HG02642 (cell line): ENCODE measurements around the gene HDDC3.
A peak's percentile ranks its signal among the peaks of the same experiment; 100 is the strongest.
"Not testable (repeated sequence)": the region's sequence is repeated elsewhere in the genome, so short reads cannot be mapped to it uniquely, and the experiment has no call there.

Experiments
- ATAC-seq: cut with Tn5 transposase; IDR thresholded peaks from one replicate; pipeline ENCODE4 v1.9.1; 2021; ENCODE audit warnings: mild to moderate bottlenecking; ENCODE audit not compliant: unreplicated experiment, poor library complexity

Gene HDDC3

GRCh38 chr15:90911906-90912769 is 20.2 kb downstream of the HDDC3 start:
- ATAC-seq: no peak

- no peak for ATAC-seq
Observed at GRCh38 chr15:90911302-90911623, 21.1 kb downstream of the HDDC3 start.

GRCh38 chr15:90910441-90911301 is 21.7 kb downstream of the HDDC3 start:
- ATAC-seq: no peak

GRCh38 chr15:90909976-90910375 is 22.4 kb downstream of the HDDC3 start:
- no peak for ATAC-seq

GRCh38 chr15:90909449-90909848 is 22.9 kb downstream of the HDDC3 start:
- not testable (repeated sequence) for ATAC-seq

GRCh38 chr15:90907838-90908507 is 24.4 kb downstream of the HDDC3 start:
- no peak for ATAC-seq

GRCh38 chr15:90907051-90907660 is 25.2 kb downstream of the HDDC3 start:
- no peak for ATAC-seq

- ATAC-seq: no peak
Observed at GRCh38 chr15:90906181-90906849, 26.0 kb downstream of the HDDC3 start.

GRCh38 chr15:90905306-90906180 is 26.8 kb downstream of the HDDC3 start:
- no peak for ATAC-seq

GRCh38 chr15:90904746-90905145 is 27.6 kb downstream of the HDDC3 start:
- no peak for ATAC-seq

- ATAC-seq: no peak
Observed at GRCh38 chr15:90903733-90904536, 28.4 kb downstream of the HDDC3 start.

GRCh38 chr15:90902840-90903732 is 29.3 kb downstream of the HDDC3 start, which contains the start of gene MAN2A2:
TSS of gene MAN2A2 (plus strand) at chr15:90903302. CDS start at chr15:90904208, 906 bp downstream.
- peak; percentile 52 for ATAC-seq

- ATAC-seq: peak; percentile 73
Observed at GRCh38 chr15:90902040-90902839, 30.1 kb downstream of the HDDC3 start.

- no peak for ATAC-seq
Observed at GRCh38 chr15:90901175-90902039, 30.9 kb downstream of the HDDC3 start.

- ATAC-seq: peak; percentile 55
Observed at GRCh38 chr15:90897131-90897655, 35.2 kb downstream of the HDDC3 start.
